ENCODE data around the gene NHLRC4. TPM values are rescaled to one million over a fixed set of nuclear protein-coding genes. Genes with fewer than 3 reads are reported as not detected.

Gene NHLRC4
- total and polyA plus RNA-seq, 2 of the 8 experiments (the other 6 are each of a cell fraction or from before 2014, with no cell fraction given), result 0.60 to 0.76 TPM

GRCh38 chr16:586047-586644, 19.3 kb downstream of the NHLRC4 start:
- Histone ChIP-seq H2BK120ac (replicated peaks; ENCODE audit: low read depth, low read length) (no peak overlapping the region), H3K9ac (replicated peaks in 1 of 4; ENCODE audit: extremely low read depth in 1 of 4, low read depth in 3 of 4, low read length in 3 of 4) (no peak overlapping the region), H2BK5ac (ENCODE audit: low read depth, low read length) (no peak overlapping the region), H2AK5ac (ENCODE audit: low read depth, low read length) (peak overlapping the region; percentile 56; the same call in 1 of the 2 replicates), H3K36me3 (ENCODE audit: control insufficient read depth in 2 of 4, insufficient read depth in 4 of 4, low read length in 3 of 4) (no peaks in the 10 kb centered on the region), H3K23ac (ENCODE audit: insufficient read length) (no peak overlapping the region), H4K8ac (ENCODE audit: extremely low read depth, insufficient read depth, low read length) (peak overlapping the region; percentile 71; the same call in 1 of the 2 replicates), H2BK20ac (ENCODE audit: low read length) (no peak overlapping the region), H4K20me1 (replicated peaks in 1 of 2; ENCODE audit: control insufficient read depth in 1 of 2, insufficient read depth in 2 of 2, low read length in 2 of 2) (peaks cover 10 to 30% of the 10 kb centered on the region in 2 experiments), H3K14ac (ENCODE audit: insufficient read length) (no peak overlapping the region), H3K4ac (replicated peaks; ENCODE audit: insufficient read length, low read depth, low read length) (no peak overlapping the region), H3K79me1 (ENCODE audit: low read depth, low read length) (peaks cover 7% of the 10 kb centered on the region; the same call in 1 of the 2 replicates), H2AFZ (ENCODE audit: low read length) (no peak overlapping the region), H3K9me3 (ENCODE audit: insufficient read depth in 2 of 2, low read depth in 1 of 2, low read length in 1 of 2) (no peaks in the 10 kb centered on the region), H3K79me2 (ENCODE audit: control insufficient read depth in 1 of 2, insufficient read depth in 2 of 2, low read length in 2 of 2) (peaks cover 0 to 12% of the 10 kb centered on the region in 2 experiments; a peak in 2 of 4 replicates), H3K27ac (ENCODE audit: low read depth, low read length) (no peak overlapping the region), H3K56ac (replicated peaks; ENCODE audit: insufficient read length, low read depth, low read length) (no peak overlapping the region), H2BK15ac (ENCODE audit: low read length) (no peak overlapping the region), H4K91ac (replicated peaks; ENCODE audit: insufficient read length, low read length) (no peak overlapping the region), H2BK12ac (ENCODE audit: low read depth, low read length) (0 out of 2 replicates have a peak overlapping the region, but pooled peaks have one; percentile 50), H4K5ac (ENCODE audit: insufficient read length, low read depth, low read length) (no peak overlapping the region), H3K4me3 (ENCODE audit: extremely low read depth in 1 of 4, insufficient read depth in 2 of 4, low read depth in 3 of 4, low read length in 4 of 4) (no peak overlapping the region), H3K4me1 (replicated peaks in 1 of 4; ENCODE audit: control insufficient read depth in 3 of 4, insufficient read depth in 4 of 4, low read length in 3 of 4) (peaks cover 0 to 33% (median 23%) of the 10 kb centered on the region in 4 experiments; a peak in 6 of 7 replicates), H3K23me2 (ENCODE audit: low read depth, low read length) (peaks cover 12% of the 10 kb centered on the region), H3K27me3 (replicated peaks in 1 of 4; ENCODE audit: control insufficient read depth in 3 of 4, extremely low read depth in 1 of 4, insufficient read depth in 3 of 4, low read length in 3 of 4) (peaks cover 0 to 33% (median 24%) of the 10 kb centered on the region in 4 experiments; a peak in 5 of 7 replicates), H3K18ac (ENCODE audit: extremely low read depth, low read length) (no peak overlapping the region), H3K4me2 (ENCODE audit: insufficient read depth in 1 of 2, low read depth in 2 of 2, low read length in 2 of 2) (no peak overlapping the region)
- 84% methylated on average over 16 of the region's 16 CpGs; no CpG with 5 or more reads in 1 of the 2 experiments for WGBS, 2 experiments (ENCODE audit: extremely low coverage in 1 of 2, insufficient coverage in 1 of 2, insufficient read length in 1 of 2, insufficient replicate concordance in 2 of 2, low coverage in 1 of 2, low lambda C conversion rate in 2 of 2, missing lambda C conversion rate in 1 of 2)
- no peak for TF ChIP-seq TAF1 (IDR thresholded peaks at IDR 0.05; ENCODE audit: low read depth, low read length)
- POLR2A ChIA-PET (ENCODE audit: partially characterized antibody), result interaction anchor here (1.1 to 1.8 kb wide), 9 partner anchors 9 to 135 kb away, joined by 3 to 8 read pairs (median 4); partner anchors contain the start of gene ANTKMT
- no peak for FAIRE-seq
- no peak for DNase-seq (ENCODE audit: low read depth in 1 of 2, low spot score in 2 of 2)
- CTCF ChIA-PET (ENCODE audit: partially characterized antibody), result interaction anchor here (0.7 to 4.3 kb wide), 4 partner anchors 9 to 104 kb away, joined by 3 to 30 read pairs (median 4); no protein-coding TSS in a partner anchor

All from H1 (cell line).